Activated naive CD4-positive, alpha-beta T cell treated with anti-CD3 and anti-CD28 coated beads, Interleukin-2, amount 10 ng/mL, durations not matched to agents 7 days and 5 days (primary cell): ENCODE results near the gene VWA5A.

Source experiments
- CTCF ChIA-PET: fragments of 350-600 bp; sonication (Branson Sonifier 250); formaldehyde crosslinking; loops from one replicate; lab custom pipeline; 2021; ENCODE audit warnings: antibody characterized with exemption; lab: Charles Lee
- DNase-seq: peaks from one replicate; pipeline ENCODE4 v3.0.0-alpha.2; 2020
- H3K27ac Mint-ChIP-seq: one replicate; pipeline ENCODE4 v1.8.0; 2021; ENCODE audit warnings: mild to moderate bottlenecking, moderate library complexity, mixed read lengths
- H3K27me3 Mint-ChIP-seq: one replicate; pipeline ENCODE4 v1.8.0; 2021; ENCODE audit warnings: mild to moderate bottlenecking, mixed read lengths
- H3K36me3 Mint-ChIP-seq: one replicate; pipeline ENCODE4 v1.8.0; 2021; ENCODE audit warnings: mixed read lengths
- H3K4me1 Mint-ChIP-seq: one replicate; pipeline ENCODE4 v1.8.0; 2021; ENCODE audit warnings: mixed read lengths
- H3K4me3 Mint-ChIP-seq: one replicate; pipeline ENCODE4 v1.8.0; 2021; ENCODE audit warnings: mild to moderate bottlenecking, moderate library complexity, mixed read lengths
- H3K9me3 Mint-ChIP-seq: one replicate; pipeline ENCODE4 v1.8.0; 2021; ENCODE audit warnings: mixed read lengths

The VWA5A gene

DNA sequence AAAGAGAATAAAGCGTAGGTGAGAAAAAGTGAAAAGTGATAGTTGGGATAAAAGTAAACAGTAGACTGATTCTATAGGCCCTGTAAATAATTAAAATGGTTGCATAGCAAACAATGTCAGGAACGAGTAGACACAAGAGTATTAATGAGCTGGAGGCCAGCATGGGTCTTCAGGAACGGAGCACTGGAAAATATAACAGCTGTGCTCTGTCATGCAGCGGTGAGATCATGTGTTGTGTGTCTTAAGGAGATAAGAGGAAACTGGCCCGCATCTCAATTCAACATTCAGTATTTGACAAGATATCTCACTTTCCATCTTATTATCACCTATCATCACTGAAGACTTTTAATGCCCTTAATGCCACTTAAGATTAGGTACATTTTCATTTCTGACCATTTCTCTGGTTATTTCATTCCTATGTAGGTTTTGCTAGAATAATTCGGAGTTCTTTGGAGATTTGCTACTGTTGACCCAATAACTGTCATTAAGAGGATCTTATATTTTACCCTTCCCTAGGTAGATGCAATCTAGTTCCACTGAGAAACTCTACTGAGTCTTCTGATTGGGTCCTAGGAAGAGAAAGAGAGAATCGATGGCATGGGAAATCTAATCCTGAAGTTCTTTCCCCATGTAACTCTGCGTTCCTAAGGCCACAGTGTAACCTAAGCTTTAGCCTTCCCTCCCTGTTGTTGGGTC lies 35.5 kb upstream of the VWA5A start:
- no peak overlapping the region for H3K4me3 Mint-ChIP-seq
- CTCF ChIA-PET, result no interaction called here
- H3K9me3 Mint-ChIP-seq, result no peaks in the 10 kb centered on the region
- H3K27me3 Mint-ChIP-seq, result peaks cover 40% of the 10 kb centered on the region
- H3K36me3 Mint-ChIP-seq, result no peaks in the 10 kb centered on the region
- no peak for DNase-seq
- peaks cover 7% of the 10 kb centered on the region for H3K4me1 Mint-ChIP-seq
- H3K27ac Mint-ChIP-seq, result no peak overlapping the region

GRCh38 chr11:124080327-124081001 lies 34.8 kb upstream of the VWA5A start:
- DNase-seq, result no peak
- peaks cover 7% of the 10 kb centered on the region for H3K4me1 Mint-ChIP-seq
- no peak overlapping the region for H3K27ac Mint-ChIP-seq
- no peak overlapping the region for H3K4me3 Mint-ChIP-seq
- peaks cover 33% of the 10 kb centered on the region for H3K27me3 Mint-ChIP-seq
- no peaks in the 10 kb centered on the region for H3K9me3 Mint-ChIP-seq
- CTCF ChIA-PET, result no interaction called here
- no peaks in the 10 kb centered on the region for H3K36me3 Mint-ChIP-seq

- Mint-ChIP-seq H3K36me3 (no peaks in the 10 kb centered on the region), H3K27ac (no peak overlapping the region), H3K4me1 (peaks cover 4% of the 10 kb centered on the region), H3K9me3 (no peaks in the 10 kb centered on the region), H3K27me3 (peaks cover 24% of the 10 kb centered on the region), H3K4me3 (no peak overlapping the region)
- no peak for DNase-seq
- CTCF ChIA-PET, result interaction anchor here (1.0 to 1.3 kb wide), 2 partner anchors 12 to 63 kb away, joined by 3 to 4 read pairs; no protein-coding TSS in a partner anchor
Measured at GRCh38 chr11:124081483-124081882, 33.8 kb upstream of the VWA5A start.

GRCh38 chr11:124082371-124082770 lies 32.9 kb upstream of the VWA5A start:
- Mint-ChIP-seq H3K27ac (no peak overlapping the region), H3K27me3 (peaks cover 19% of the 10 kb centered on the region), H3K9me3 (no peaks in the 10 kb centered on the region), H3K4me3 (no peak overlapping the region), H3K36me3 (no peaks in the 10 kb centered on the region), H3K4me1 (no peaks in the 10 kb centered on the region)
- CTCF ChIA-PET, result interaction anchor here (0.9 to 1.3 kb wide), 3 partner anchors 11 to 62 kb away, joined by 3 to 7 read pairs (median 4); no protein-coding TSS in a partner anchor
- no peak for DNase-seq

DNA sequence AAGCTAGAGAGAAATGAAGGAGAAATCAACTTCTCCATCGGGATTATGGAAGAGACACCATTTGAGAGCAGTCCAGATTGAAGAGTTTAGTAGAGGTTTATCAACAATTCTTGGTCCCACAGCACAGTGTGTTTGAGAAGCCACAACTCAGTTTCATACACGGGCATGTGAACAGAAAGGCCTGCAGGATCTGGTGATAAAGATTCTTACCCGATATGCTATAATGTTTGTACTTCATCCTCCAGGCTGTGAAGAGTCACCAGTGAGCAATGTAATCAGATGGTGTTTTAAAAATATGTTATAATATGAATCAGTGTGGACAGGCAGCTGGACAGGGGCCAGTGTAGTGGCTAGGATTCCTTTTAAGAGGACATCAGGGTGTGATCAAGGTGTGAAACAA lies 29.7 kb upstream of the VWA5A start:
- Mint-ChIP-seq H3K9me3 (no peaks in the 10 kb centered on the region), H3K4me1 (no peaks in the 10 kb centered on the region), H3K36me3 (no peaks in the 10 kb centered on the region), H3K27me3 (peaks cover 3% of the 10 kb centered on the region), H3K4me3 (no peak overlapping the region), H3K27ac (no peak overlapping the region)
- CTCF ChIA-PET, result no interaction called here
- DNase-seq, result no peak

DNA sequence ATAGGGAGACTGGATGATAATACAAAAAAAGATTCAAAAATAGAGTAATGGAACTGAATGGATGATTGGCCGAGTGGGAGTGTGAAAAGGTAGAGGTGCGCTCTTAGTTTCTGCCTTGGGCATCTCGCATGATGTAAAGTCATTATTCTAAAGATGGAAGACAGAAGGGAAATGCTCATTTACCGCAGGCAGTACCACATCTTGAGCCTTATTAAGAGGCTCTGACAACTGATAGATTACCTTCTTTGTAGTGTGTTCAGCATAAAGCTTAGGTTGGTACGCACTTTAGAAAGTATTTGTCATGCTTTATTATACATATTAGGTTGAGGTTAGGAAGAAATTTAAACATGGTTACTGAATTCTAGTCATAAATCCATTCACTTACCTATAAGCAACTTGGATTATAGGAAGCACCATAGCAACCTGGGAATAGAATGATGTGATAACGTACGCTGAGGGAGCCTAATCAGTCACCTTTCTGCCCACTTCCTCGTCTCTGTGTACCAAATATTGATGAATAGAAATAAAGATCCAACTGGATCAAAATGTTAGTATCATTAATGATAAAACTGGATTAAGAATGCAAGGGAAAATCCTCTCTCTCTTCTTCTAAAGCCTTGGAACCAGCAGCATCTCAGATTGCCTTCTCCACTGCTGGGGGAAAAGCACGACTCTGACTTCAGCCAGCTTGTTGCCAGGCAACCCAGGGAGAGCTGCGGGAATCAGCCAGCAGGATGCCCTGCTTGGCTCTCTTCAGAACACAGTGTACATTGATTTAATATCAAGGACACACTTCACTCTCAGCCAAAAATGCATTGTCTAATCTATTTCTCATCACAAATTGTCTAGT lies 29.0 kb upstream of the VWA5A start:
- CTCF ChIA-PET, result no interaction called here
- DNase-seq, result no peak
- no peak overlapping the region for H3K4me3 Mint-ChIP-seq
- H3K36me3 Mint-ChIP-seq, result no peaks in the 10 kb centered on the region
- H3K9me3 Mint-ChIP-seq, result no peaks in the 10 kb centered on the region
- peaks cover 3% of the 10 kb centered on the region for H3K27me3 Mint-ChIP-seq
- no peak overlapping the region for H3K27ac Mint-ChIP-seq
- H3K4me1 Mint-ChIP-seq, result no peaks in the 10 kb centered on the region

DNA sequence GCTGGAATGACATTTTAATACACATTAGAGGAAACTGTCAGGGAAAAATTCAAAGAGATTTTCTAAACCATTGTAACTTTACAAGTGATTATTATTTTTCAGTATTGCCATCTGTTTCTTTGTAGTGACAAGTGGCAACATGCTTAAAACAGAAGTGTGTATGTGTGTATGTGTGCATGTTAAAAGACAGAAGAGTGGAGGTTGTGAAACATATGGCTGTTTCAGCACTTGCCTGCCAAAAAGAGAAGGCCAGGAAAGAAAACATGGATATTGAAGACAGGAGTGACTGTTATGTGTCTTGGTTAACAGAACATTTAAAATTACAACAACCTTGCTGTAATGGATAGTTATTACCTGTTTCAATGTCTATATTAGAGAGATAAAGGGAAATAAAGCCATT lies 24.3 kb upstream of the VWA5A start:
- no peak overlapping the region for H3K4me3 Mint-ChIP-seq
- no peaks in the 10 kb centered on the region for H3K36me3 Mint-ChIP-seq
- peaks cover 12% of the 10 kb centered on the region for H3K27me3 Mint-ChIP-seq
- no peaks in the 10 kb centered on the region for H3K9me3 Mint-ChIP-seq
- no peak for DNase-seq
- no peaks in the 10 kb centered on the region for H3K4me1 Mint-ChIP-seq
- CTCF ChIA-PET, result interaction anchor here (0.7 kb wide), 1 partner anchor 19 kb away, joined by 3 read pairs; no protein-coding TSS in a partner anchor
- no peak overlapping the region for H3K27ac Mint-ChIP-seq

DNA sequence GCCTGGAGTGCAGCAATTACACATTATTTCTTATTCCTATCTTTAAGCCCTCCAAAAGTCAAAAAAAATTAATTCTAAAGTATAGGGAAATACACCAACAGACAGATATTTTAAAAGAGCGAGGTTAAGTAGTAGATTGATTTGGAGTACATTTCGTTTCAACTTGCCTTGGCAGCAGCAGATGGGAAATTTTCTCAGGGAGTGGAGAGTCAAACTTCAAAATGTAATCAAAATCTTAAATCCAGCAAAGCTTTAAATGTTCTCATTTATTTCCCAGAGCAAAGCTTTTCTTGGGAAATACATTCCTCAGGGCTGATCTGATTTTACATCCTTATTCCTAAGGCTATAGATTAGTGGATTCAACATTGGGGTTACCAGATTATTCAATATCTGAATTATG lies 21.9 kb upstream of the VWA5A start:
- no peaks in the 10 kb centered on the region for H3K4me1 Mint-ChIP-seq
- no peaks in the 10 kb centered on the region for H3K36me3 Mint-ChIP-seq
- H3K27ac Mint-ChIP-seq, result no peak overlapping the region
- peaks cover 9% of the 10 kb centered on the region for H3K27me3 Mint-ChIP-seq
- no peak overlapping the region for H3K4me3 Mint-ChIP-seq
- CTCF ChIA-PET, result no interaction called here
- no peaks in the 10 kb centered on the region for H3K9me3 Mint-ChIP-seq
- DNase-seq, result no peak

- Mint-ChIP-seq H3K9me3 (no peaks in the 10 kb centered on the region), H3K4me3 (no peak overlapping the region)
- CTCF ChIA-PET, result no interaction called here
Measured at GRCh38 chr11:124094731-124095130, 20.5 kb upstream of the VWA5A start.

GRCh38 chr11:124096364-124096763 lies 18.9 kb upstream of the VWA5A start:
- H3K4me1 Mint-ChIP-seq, result no peaks in the 10 kb centered on the region
- H3K36me3 Mint-ChIP-seq, result no peaks in the 10 kb centered on the region
- H3K9me3 Mint-ChIP-seq, result no peaks in the 10 kb centered on the region
- peaks cover 9% of the 10 kb centered on the region for H3K27me3 Mint-ChIP-seq
- H3K4me3 Mint-ChIP-seq, result no peak overlapping the region
- CTCF ChIA-PET, result no interaction called here
- H3K27ac Mint-ChIP-seq, result no peak overlapping the region
- DNase-seq, result no peak

More at GRCh38 chr11:124094731-124095130, 20.5 kb upstream of the VWA5A start:
- DNase-seq, result no peak
- Mint-ChIP-seq H3K27ac (no peak overlapping the region), H3K36me3 (no peaks in the 10 kb centered on the region), H3K4me1 (no peaks in the 10 kb centered on the region), H3K27me3 (peaks cover 9% of the 10 kb centered on the region)

DNA sequence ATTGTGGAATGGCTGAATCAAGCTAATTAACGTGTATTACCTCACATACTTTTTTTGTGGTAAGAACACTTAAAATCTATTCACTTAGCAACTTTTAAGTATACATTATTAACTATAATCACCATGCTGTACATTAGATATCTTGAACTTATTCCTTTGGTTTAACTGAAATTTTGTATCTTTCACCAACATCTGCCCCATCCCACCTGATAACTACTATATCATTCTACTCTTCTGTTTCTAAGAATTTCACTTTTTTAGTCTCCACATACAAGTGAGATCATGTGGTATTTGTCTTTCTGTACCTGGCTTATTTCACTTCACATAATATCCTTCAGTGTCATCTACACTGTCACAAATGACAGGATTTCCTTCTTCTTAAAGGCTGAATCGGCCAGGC lies 17.1 kb upstream of the VWA5A start:
- CTCF ChIA-PET, result no interaction called here
- no peaks in the 10 kb centered on the region for H3K4me1 Mint-ChIP-seq
- DNase-seq, result no peak
- H3K27ac Mint-ChIP-seq, result no peak overlapping the region
- H3K36me3 Mint-ChIP-seq, result no peaks in the 10 kb centered on the region
- H3K27me3 Mint-ChIP-seq, result no peaks in the 10 kb centered on the region
- H3K4me3 Mint-ChIP-seq, result no peak overlapping the region
- H3K9me3 Mint-ChIP-seq, result no peaks in the 10 kb centered on the region

DNA sequence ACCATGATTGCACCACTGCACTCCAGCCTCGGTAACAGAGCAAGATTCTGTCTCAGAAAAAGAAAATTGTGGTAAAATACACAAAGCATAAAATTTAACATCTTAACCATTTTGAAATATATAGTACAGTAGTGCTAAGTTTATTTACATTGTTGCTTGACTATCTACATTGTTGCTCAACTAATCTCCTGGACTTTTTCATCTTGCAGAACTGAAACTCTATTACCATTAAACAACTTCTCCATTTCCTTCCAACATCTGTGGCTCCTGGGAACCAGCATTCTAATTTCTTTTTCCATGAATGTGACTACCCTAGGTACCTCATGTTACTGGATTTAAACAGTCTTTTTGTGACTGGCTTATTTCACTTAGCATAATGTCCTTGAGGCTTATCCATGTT lies 13.5 kb upstream of the VWA5A start:
- Mint-ChIP-seq H3K27ac (no peak overlapping the region), H3K36me3 (no peaks in the 10 kb centered on the region), H3K4me1 (no peaks in the 10 kb centered on the region), H3K4me3 (no peak overlapping the region), H3K27me3 (no peaks in the 10 kb centered on the region), H3K9me3 (no peaks in the 10 kb centered on the region)
- CTCF ChIA-PET, result no interaction called here
- no peak for DNase-seq

GRCh38 chr11:124108156-124108555 lies 7.1 kb upstream of the VWA5A start:
- no peaks in the 10 kb centered on the region for H3K4me1 Mint-ChIP-seq
- peak; percentile 33 for DNase-seq
- H3K27ac Mint-ChIP-seq, result no peak overlapping the region
- H3K27me3 Mint-ChIP-seq, result no peaks in the 10 kb centered on the region
- no peaks in the 10 kb centered on the region for H3K9me3 Mint-ChIP-seq
- CTCF ChIA-PET, result interaction anchor here (0.8 kb wide), 1 partner anchor 16 kb away, joined by 3 read pairs; no protein-coding TSS in a partner anchor
- no peaks in the 10 kb centered on the region for H3K36me3 Mint-ChIP-seq
- no peak overlapping the region for H3K4me3 Mint-ChIP-seq

- no peaks in the 10 kb centered on the region for H3K27me3 Mint-ChIP-seq
- CTCF ChIA-PET, result interaction anchor here (0.7 to 1.3 kb wide), 2 partner anchors 10 to 85 kb away, joined by 4 to 5 read pairs; no protein-coding TSS in a partner anchor
- H3K4me3 Mint-ChIP-seq, result no peak overlapping the region
- no peak for DNase-seq
- no peaks in the 10 kb centered on the region for H3K36me3 Mint-ChIP-seq
- H3K9me3 Mint-ChIP-seq, result no peaks in the 10 kb centered on the region
- peaks cover 3% of the 10 kb centered on the region for H3K4me1 Mint-ChIP-seq
- no peak overlapping the region for H3K27ac Mint-ChIP-seq
Measured at GRCh38 chr11:124109377-124109776, 5.9 kb upstream of the VWA5A start.
